HG02970 (cell line): ENCODE results near the gene TMEM242.

Experiments
- ATAC-seq: cut with Tn5 transposase; IDR thresholded peaks from one replicate; pipeline ENCODE4 v1.9.1; 2021; ENCODE audit warnings: mild to moderate bottlenecking, moderate library complexity, moderate number of reproducible peaks; ENCODE audit not compliant: unreplicated experiment, low FRiP score

TMEM242 gene

GRCh38 chr6:157272866-157273755 lies 50.2 kb downstream of the TMEM242 start:
- ATAC-seq = no peak

- no peak for ATAC-seq
Measured at GRCh38 chr6:157272372-157272771, 50.9 kb downstream of the TMEM242 start.

- no peak for ATAC-seq
Measured at GRCh38 chr6:157271911-157272310, 51.4 kb downstream of the TMEM242 start.

GRCh38 chr6:157271441-157271840 lies 51.9 kb downstream of the TMEM242 start:
- no peak for ATAC-seq

- ATAC-seq = no peak
Measured at GRCh38 chr6:157270916-157271315, 52.4 kb downstream of the TMEM242 start.

- no peak for ATAC-seq
Measured at GRCh38 chr6:157270308-157270707, 53.0 kb downstream of the TMEM242 start.

GRCh38 chr6:157269261-157269794 lies 54.0 kb downstream of the TMEM242 start:
- ATAC-seq = no peak

- no peak for ATAC-seq
Measured at GRCh38 chr6:157268835-157269234, 54.5 kb downstream of the TMEM242 start.

- ATAC-seq = no peak
Measured at GRCh38 chr6:157268396-157268795, 54.9 kb downstream of the TMEM242 start.

GRCh38 chr6:157267654-157268053 lies 55.7 kb downstream of the TMEM242 start:
- ATAC-seq = no peak

- ATAC-seq = no peak
Measured at GRCh38 chr6:157267109-157267611, 56.2 kb downstream of the TMEM242 start.

- no peak for ATAC-seq
Measured at GRCh38 chr6:157266274-157267101, 56.8 kb downstream of the TMEM242 start.

GRCh38 chr6:157265635-157266034 lies 57.7 kb downstream of the TMEM242 start:
- no peak for ATAC-seq

- ATAC-seq = no peak
Measured at GRCh38 chr6:157265186-157265585, 58.1 kb downstream of the TMEM242 start.

- no peak for ATAC-seq
Measured at GRCh38 chr6:157264701-157265100, 58.6 kb downstream of the TMEM242 start.

GRCh38 chr6:157263881-157264397 lies 59.4 kb downstream of the TMEM242 start:
- no peak for ATAC-seq

- no peak for ATAC-seq
Measured at GRCh38 chr6:157263146-157263545, 60.2 kb downstream of the TMEM242 start.

- ATAC-seq = no peak
Measured at GRCh38 chr6:157261606-157262005, 61.7 kb downstream of the TMEM242 start.

GRCh38 chr6:157260735-157261410 lies 62.4 kb downstream of the TMEM242 start:
- ATAC-seq = no peak

GRCh38 chr6:157259443-157259842 lies 63.9 kb downstream of the TMEM242 start:
- ATAC-seq = no peak
